Measurements from ENCODE around the gene PRPF6.

PRPF6 gene

DNA sequence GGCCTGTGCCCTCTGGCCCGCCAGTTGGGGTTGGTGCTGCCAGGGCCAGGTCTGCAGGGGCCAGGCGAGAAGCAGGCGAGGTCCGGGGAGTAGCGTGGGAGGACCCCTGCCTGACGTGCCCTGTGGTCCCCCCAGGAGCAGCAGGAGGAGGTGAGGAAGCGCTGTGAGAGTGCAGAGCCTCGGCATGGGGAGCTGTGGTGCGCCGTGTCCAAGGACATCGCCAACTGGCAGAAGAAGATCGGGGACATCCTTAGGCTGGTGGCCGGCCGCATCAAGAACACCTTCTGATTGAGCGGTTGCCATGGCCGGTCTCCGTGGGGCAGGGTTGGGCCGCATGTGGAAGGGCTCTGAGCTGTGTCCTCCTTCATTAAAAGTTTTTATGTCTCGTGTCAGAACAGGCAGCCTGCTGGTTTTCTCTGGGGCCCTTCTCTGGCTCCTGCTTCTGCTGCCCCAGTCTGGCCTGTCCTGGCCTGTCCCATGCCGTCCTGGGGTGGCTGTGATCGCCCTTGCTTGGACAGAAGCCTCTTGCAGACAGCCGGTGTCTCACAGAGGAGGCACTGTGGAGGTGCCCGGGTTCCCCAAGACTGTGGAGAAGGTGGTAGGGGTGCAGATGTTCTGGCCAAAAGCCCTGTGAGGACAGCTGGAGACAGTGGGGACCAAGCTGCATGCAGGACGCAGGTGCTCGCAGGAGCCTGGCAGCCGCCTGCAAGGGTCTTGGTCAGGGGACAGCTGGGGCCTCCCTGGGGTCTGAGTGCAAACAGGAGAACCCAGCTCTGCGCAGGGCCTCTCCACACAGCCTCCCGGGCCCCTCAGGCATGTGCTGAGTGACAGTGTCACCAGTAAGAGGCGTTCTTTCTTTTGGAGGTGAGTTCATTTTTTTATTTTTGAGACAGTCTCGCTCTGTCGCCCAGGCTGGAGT is 52.0 kb downstream of the PRPF6 start:
- Histone ChIP-seq H4K20me1 (peaks cover 73% of the 10 kb centered on the region; the same call in 1 of the 2 replicates), H3K4me2 (no peak overlapping the region), H3K9ac (no peak overlapping the region), H3K27me3 (peaks cover 15% of the 10 kb centered on the region), H3K4me1 (peaks cover 33% of the 10 kb centered on the region), H3K9me3 (no peaks in the 10 kb centered on the region), H3K4me3 (no peak overlapping the region), H3K27ac (no peak overlapping the region), H3K36me3 (peaks cover 73% of the 10 kb centered on the region)
- no peak for TF ChIP-seq Cebpa-rat (IDR thresholded peaks at IDR 0.05)

DNA sequence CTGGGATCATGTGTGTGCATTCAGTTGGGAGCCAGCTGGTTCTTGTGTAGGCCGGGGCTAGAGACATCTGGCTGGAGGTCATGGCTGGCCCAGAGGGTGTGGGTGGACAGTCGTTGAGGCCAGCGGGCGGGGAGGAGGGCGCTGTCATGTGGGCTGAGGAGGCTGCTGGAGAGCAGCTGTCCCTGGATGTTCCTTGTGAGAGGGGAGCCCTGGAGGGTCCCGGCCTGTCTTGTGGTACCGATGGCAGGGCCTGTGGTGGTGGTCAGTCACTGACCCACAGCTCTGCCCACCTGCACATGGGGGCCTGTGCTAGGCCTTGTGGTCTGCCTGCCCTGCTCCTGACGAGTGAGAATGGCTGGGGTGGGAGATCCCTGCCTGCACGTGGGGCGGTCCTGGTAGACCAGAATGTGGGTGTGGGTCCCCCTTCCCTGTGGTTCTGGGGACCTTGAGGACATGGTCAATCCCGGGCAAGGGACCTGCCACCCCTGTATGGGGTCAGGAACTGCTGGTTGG is 53.1 kb downstream of the PRPF6 start:
- peaks cover 44% of the 10 kb centered on the region for H3K4me1 ChIP-seq
- H3K9ac ChIP-seq, result no peak overlapping the region
- no peak overlapping the region for H3K4me2 ChIP-seq
- no peak for TF ChIP-seq Cebpa-rat (IDR thresholded peaks at IDR 0.05)
- H3K36me3 ChIP-seq, result peaks cover 62% of the 10 kb centered on the region
- no peaks in the 10 kb centered on the region for H3K9me3 ChIP-seq
- no peak overlapping the region for H3K27ac ChIP-seq
- peaks cover 62% of the 10 kb centered on the region; the same call in 1 of the 2 replicates for H4K20me1 ChIP-seq
- peaks cover 20% of the 10 kb centered on the region for H3K27me3 ChIP-seq
- no peak overlapping the region for H3K4me3 ChIP-seq

GRCh38 chr20:64035066-64035932 is 54.4 kb downstream of the PRPF6 start:
- H3K27me3 ChIP-seq, result peaks cover 32% of the 10 kb centered on the region

DNA sequence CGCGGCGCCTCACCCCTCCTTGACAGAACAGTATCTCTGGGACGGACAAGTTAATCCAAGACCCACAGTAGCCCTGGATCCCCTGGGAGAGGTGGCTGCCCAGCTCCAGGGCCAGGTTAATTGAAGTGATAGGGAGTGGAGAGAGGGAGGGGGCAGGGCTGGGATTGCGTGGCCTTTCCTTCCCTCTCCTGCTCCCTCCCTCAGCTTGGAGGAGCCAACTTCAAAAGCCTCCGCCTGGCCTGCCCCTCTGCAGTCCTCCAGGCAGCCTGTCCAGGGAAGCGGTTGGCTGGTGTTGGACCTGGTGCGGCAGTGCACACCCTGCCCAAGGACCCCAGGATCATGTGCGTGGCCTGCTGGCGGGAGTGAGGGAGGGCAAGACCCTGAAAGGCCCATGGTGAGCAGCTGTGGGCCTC is 55.0 kb downstream of the PRPF6 start, which contains the start of gene C20orf204:
TSS of gene C20orf204 (plus strand) at position 250 of the 413 bp plus-strand sequence. CDS start at position 392, 142 bp downstream.
- Histone ChIP-seq H4K20me1 (peaks cover 51% of the 10 kb centered on the region; the same call in 1 of the 2 replicates), H3K27me3 (peaks cover 38% of the 10 kb centered on the region), H3K4me1 (peaks cover 63% of the 10 kb centered on the region), H3K4me3 (no peak within 1 kb of the TSS), H3K4me2 (peak within 1 kb of the TSS; percentile 99), H3K9ac (no peak within 1 kb of the TSS), H3K36me3 (peaks cover 43% of the 10 kb centered on the region), H3K27ac (peak within 1 kb of the TSS; percentile 47), H3K9me3 (no peaks in the 10 kb centered on the region)
- TF ChIP-seq Cebpa-rat (IDR thresholded peaks at IDR 0.05), result no peak

More at GRCh38 chr20:64035066-64035932, 54.4 kb downstream of the PRPF6 start:
- Histone ChIP-seq H3K27ac (0 out of 2 replicates have a peak overlapping the region, but pooled peaks have one; percentile 47), H3K36me3 (peaks cover 49% of the 10 kb centered on the region), H3K9ac (no peak overlapping the region), H3K4me1 (peaks cover 56% of the 10 kb centered on the region), H3K4me3 (no peak overlapping the region), H3K4me2 (peak overlapping the region; percentile 99), H3K9me3 (no peaks in the 10 kb centered on the region), H4K20me1 (peaks cover 58% of the 10 kb centered on the region; the same call in 1 of the 2 replicates)
- no peak for TF ChIP-seq Cebpa-rat (IDR thresholded peaks at IDR 0.05)

DNA sequence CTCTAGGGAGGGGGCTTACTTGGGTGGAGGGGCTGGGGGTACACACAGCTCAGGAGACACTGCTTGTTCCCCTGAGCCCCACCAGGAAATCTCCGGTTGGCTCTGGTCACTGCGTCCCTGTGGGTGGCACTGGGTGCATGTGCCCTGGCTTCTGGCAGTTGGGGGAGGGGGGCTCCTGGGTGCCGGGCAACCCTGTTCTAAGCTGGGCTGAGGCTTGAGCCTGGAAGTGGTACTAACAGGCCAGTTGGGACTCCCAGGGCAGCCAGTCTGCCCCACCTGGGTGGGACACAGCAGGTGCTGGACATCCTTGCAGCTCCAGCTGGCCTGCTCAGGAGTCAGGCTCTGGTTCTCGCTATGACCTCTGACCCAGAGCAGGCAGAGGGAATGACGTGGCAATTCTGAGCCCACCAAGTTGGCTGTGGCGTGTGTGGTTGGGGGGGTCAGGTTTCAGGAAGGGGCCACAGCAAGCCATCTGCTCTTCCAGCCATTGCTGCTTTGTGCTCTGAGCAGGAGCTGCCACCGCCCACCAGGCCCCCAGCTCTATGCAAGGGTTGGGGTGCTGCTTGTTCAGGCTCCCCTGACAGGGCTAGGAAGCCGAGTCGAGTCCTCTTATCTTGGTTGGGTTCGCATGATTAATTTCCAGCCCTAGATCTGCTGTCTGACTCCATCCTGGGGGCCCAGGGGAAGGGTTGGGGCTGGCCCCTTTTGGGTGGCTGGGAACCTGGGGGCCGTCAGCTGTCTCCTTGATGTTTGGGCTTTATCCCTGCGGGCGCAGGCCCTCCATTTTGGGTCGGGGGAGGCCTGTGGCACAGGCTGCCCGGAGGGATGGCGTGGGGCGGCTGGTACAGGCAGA is 55.6 kb downstream of the PRPF6 start:
- Histone ChIP-seq H3K9me3 (no peaks in the 10 kb centered on the region), H3K36me3 (peaks cover 37% of the 10 kb centered on the region), H3K4me1 (peaks cover 69% of the 10 kb centered on the region), H3K27me3 (peaks cover 44% of the 10 kb centered on the region), H3K9ac (no peak overlapping the region), H4K20me1 (peaks cover 50% of the 10 kb centered on the region; the same call in 1 of the 2 replicates), H3K4me3 (no peak overlapping the region), H3K27ac (peak overlapping the region; percentile 47), H3K4me2 (peak overlapping the region; percentile 99)
- TF ChIP-seq Cebpa-rat (IDR thresholded peaks at IDR 0.05), result no peak

GRCh38 chr20:64037199-64037497 is 56.2 kb downstream of the PRPF6 start:
- peaks cover 31% of the 10 kb centered on the region for H3K36me3 ChIP-seq
- peaks cover 50% of the 10 kb centered on the region; the same call in 1 of the 2 replicates for H4K20me1 ChIP-seq
- peak overlapping the region; percentile 99 for H3K4me2 ChIP-seq
- H3K27me3 ChIP-seq, result peaks cover 50% of the 10 kb centered on the region
- H3K9ac ChIP-seq, result no peak overlapping the region
- H3K4me1 ChIP-seq, result peaks cover 75% of the 10 kb centered on the region
- no peak overlapping the region; the same call in 1 of the 2 replicates for H3K27ac ChIP-seq
- TF ChIP-seq Cebpa-rat (IDR thresholded peaks at IDR 0.05), result no peak
- no peaks in the 10 kb centered on the region for H3K9me3 ChIP-seq
- H3K4me3 ChIP-seq, result no peak overlapping the region

DNA sequence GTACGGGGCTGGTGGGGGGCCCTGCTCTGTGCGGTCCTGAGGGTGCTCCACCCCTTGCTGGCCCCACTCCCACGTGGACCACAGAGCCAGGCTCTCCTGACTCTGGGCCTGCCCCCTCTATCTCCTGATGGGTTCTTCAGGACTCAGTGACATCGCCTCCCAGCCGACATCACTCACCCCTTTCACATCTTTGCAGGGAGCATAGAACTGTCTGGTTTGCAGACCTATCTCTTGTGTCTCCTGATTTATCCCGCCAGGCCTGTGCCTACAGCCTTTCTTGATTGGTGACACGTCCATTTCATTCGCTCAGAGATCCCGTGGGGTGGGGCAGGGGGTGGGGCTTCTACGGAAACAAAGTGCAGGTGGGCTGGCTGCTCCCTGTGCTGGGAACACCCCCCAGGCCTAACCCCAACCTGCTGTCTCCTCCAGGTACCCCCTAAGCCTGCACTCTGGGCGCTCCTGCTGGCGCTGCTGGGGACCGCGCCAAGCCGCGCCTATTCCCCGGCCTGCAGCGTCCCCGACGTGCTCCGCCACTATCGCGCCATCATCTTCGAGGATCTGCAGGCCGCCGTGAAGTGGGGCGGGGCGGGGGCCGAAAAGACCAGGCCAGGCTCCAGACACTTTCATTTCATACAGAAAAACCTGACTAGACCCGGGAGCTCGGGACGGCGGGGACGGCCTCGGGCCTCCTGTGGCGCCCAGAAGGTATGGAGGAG is 56.7 kb downstream of the PRPF6 start:
- peaks cover 54% of the 10 kb centered on the region for H3K27me3 ChIP-seq
- H4K20me1 ChIP-seq, result peaks cover 47% of the 10 kb centered on the region; the same call in 1 of the 2 replicates
- H3K4me1 ChIP-seq, result peaks cover 79% of the 10 kb centered on the region
- H3K9me3 ChIP-seq, result no peaks in the 10 kb centered on the region
- no peak overlapping the region; the same call in 1 of the 2 replicates for H3K27ac ChIP-seq
- peak overlapping the region; percentile 99 for H3K4me2 ChIP-seq
- H3K9ac ChIP-seq, result no peak overlapping the region
- peaks cover 26% of the 10 kb centered on the region for H3K36me3 ChIP-seq
- H3K4me3 ChIP-seq, result peak overlapping the region; percentile 69; the same call in 1 of the 2 replicates
- TF ChIP-seq Cebpa-rat (IDR thresholded peaks at IDR 0.05), result no peak

- Histone ChIP-seq H4K20me1 (peaks cover 42% of the 10 kb centered on the region; the same call in 1 of the 2 replicates), H3K36me3 (peaks cover 20% of the 10 kb centered on the region), H3K9ac (peak overlapping the region; percentile 78), H3K4me3 (peak overlapping the region; percentile 69), H3K4me1 (peaks cover 82% of the 10 kb centered on the region), H3K27ac (peak overlapping the region; percentile 86), H3K9me3 (no peaks in the 10 kb centered on the region), H3K27me3 (peaks cover 57% of the 10 kb centered on the region), H3K4me2 (peak overlapping the region; percentile 99)
- no peak for TF ChIP-seq Cebpa-rat (IDR thresholded peaks at IDR 0.05)
Measured at GRCh38 chr20:64038224-64038564, 57.3 kb downstream of the PRPF6 start.
